Amniotic stem cell (primary cell): ENCODE measurements around the gene ERN2.

Experiments used
- DNase-seq: peaks from one replicate; lab custom pipeline; 2025; lab: John Stamatoyannopoulos, UW

The ERN2 gene

DNA sequence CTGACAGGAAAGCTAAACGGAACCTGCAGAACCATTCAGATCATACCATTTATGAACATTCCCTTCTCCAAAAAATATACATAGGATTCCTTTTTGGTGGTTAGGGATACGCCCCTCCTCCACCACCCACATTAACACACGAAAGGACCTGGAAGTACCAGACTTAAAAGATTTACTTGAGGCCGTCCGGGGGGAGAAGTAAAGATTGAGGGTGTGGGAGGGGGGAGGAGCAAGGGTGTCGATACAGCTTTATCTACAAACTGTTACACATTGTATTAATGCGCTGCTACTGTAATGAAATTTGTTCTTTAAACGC is 72.4 kb downstream of the ERN2 start:
- no peak for DNase-seq
